Activated T-cell treated with anti-CD3 and anti-CD28 coated beads, Interleukin-2, amount 50 U/mL, for 24 hours (primary cell): ENCODE measurements around the gene NSMCE1.

Experiments used
- DNase-seq: peaks from one replicate; pipeline ENCODE4 v3.0.0-alpha.2; 2020
- H3K27ac Mint-ChIP-seq: 2 replicates; pipeline ENCODE4 v1.8.0; 2020; ENCODE audit warnings: mild to moderate bottlenecking, mixed read lengths
- H3K27me3 Mint-ChIP-seq: 2 replicates; pipeline ENCODE4 v1.8.0; 2020; ENCODE audit warnings: mixed read lengths
- H3K36me3 Mint-ChIP-seq: 2 replicates; pipeline ENCODE4 v1.8.0; 2020; ENCODE audit warnings: low read depth, mixed read lengths
- H3K4me1 Mint-ChIP-seq: 2 replicates; pipeline ENCODE4 v1.8.0; 2020; ENCODE audit warnings: low read depth, mixed read lengths
- H3K4me3 Mint-ChIP-seq: 2 replicates; pipeline ENCODE4 v1.8.0; 2020; ENCODE audit warnings: mild to moderate bottlenecking, moderate library complexity, mixed read lengths
- H3K9me3 Mint-ChIP-seq: 2 replicates; pipeline ENCODE4 v1.8.0; 2020; ENCODE audit warnings: mixed read lengths

NSMCE1 gene

DNA sequence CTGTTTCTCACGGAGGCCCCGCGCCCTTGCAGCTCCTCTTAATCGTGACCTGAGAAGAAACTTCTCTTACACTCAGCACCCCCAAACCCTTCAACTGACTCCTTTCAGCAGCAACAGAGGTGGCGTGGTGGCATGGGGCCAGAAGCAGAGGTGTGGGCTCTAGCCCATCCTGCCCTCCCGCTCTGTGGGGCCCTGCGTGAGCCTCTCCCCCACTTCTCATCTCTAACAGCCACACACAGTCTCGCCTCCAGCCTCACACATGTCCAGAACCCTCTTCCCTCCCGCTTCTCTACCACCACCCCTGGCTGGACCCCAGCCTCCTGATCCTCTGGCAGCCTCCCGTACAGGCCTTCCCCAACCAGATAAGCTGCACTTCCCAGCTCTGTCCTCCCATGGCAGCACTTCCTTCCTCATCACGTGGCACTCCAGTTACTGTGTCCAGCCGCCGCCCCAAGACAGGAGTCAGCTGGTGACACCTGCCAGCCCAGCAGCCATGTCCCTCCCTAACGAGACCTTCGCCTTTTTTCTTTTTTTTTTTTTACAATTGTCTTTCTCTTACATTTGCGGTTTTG is 30.5 kb downstream of the NSMCE1 start:
- no peak for DNase-seq
- H3K27ac Mint-ChIP-seq: peak overlapping the region; percentile 100
- no peaks in the 10 kb centered on the region for H3K27me3 Mint-ChIP-seq
- H3K4me1 Mint-ChIP-seq: peaks cover 93% of the 10 kb centered on the region
- H3K4me3 Mint-ChIP-seq: peak overlapping the region; percentile 71
- peaks cover 60% of the 10 kb centered on the region for H3K36me3 Mint-ChIP-seq
- no peaks in the 10 kb centered on the region for H3K9me3 Mint-ChIP-seq

DNA sequence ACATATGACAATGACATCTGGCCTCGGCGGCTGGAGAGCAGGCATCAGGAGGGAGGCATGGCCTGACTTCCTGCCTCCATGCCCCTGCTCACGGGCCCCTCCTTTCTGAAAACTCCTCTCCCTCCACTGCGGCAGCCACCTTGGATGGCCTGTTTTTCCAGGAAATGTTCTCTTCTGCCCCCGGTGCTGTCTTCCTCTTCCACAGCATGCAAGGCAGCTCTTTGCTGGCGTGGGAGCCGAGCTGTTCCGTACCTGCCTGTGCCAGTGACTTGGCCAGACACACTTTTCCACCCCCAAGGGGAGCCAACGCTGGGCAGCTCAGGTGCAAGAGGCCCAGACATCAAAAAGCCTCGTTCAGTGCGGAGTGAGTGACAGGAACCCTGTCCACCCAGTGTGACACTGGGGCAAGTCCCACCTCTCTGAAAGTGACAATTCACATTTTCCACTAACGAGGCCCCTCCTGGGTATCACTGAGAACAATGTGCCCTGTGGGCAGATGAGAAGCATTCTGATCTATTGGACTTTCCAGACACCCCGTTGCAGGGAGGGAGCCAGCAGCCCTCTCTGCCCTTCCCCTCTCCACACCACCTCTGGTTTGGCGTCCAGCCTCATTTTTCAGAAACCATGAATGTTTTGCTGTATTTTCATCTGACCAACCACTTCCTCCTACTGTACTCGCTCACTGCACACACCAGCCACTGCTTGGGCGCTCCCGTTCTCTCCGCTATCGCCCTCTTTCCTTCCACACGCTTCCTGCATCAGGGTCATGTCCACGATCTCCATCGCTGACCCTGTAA is 31.2 kb downstream of the NSMCE1 start:
- peaks cover 93% of the 10 kb centered on the region for H3K4me1 Mint-ChIP-seq
- H3K27ac Mint-ChIP-seq: peak overlapping the region; percentile 100
- DNase-seq: peak; percentile 86
- H3K9me3 Mint-ChIP-seq: no peaks in the 10 kb centered on the region
- H3K27me3 Mint-ChIP-seq: no peaks in the 10 kb centered on the region
- peaks cover 67% of the 10 kb centered on the region for H3K36me3 Mint-ChIP-seq
- peak overlapping the region; percentile 71 for H3K4me3 Mint-ChIP-seq

DNA sequence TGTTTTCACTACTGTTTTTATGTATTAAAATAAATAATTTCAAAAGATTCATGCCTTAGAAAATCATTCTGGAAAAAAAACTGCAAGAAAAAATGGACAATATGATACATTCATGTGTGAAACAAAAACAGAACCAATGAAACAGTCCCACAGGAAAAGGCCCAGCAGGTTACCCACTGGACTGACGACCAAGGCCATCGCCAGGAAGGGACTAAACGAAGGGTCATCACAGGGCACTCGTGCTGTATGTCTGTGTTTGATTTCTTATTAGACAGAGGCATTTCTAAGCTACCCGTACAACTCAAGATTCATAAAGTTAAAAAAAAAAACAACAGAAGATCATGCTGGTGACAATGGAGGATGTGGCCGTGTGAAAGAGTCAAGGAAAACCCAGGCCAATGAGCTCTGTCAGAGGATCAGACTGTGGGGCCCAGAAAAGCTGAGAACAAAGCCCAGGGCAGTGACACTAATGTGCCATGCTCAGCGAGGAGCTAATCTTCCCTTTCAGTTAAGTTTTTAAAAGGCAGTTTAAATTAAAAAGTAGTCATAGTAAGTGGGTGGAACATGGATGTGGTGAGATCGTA is 31.8 kb downstream of the NSMCE1 start:
- Mint-ChIP-seq H3K27ac (peak overlapping the region; percentile 100), H3K27me3 (no peaks in the 10 kb centered on the region), H3K36me3 (peaks cover 70% of the 10 kb centered on the region), H3K4me3 (peak overlapping the region; percentile 71), H3K9me3 (no peaks in the 10 kb centered on the region), H3K4me1 (peaks cover 93% of the 10 kb centered on the region)
- DNase-seq: no peak

DNA sequence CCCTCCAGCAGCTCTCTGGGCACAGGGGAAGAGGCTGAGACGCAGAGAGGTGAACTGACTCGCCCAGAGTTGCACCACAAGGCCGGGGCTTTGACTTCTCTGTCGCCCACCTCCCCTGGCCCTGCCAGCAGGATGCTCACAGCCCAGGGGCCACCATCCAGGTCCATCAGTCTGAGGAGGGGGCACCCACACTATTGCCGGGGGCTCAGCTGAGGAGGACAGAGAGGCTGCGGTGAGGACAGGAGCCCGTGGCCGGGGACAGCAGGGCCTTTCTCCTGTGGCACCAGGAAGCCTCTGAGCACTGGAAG is 32.7 kb downstream of the NSMCE1 start:
- H3K27ac Mint-ChIP-seq: peak overlapping the region; percentile 100
- H3K4me1 Mint-ChIP-seq: peaks cover 96% of the 10 kb centered on the region
- H3K36me3 Mint-ChIP-seq: peaks cover 72% of the 10 kb centered on the region
- no peaks in the 10 kb centered on the region for H3K27me3 Mint-ChIP-seq
- no peaks in the 10 kb centered on the region for H3K9me3 Mint-ChIP-seq
- peak overlapping the region; percentile 71 for H3K4me3 Mint-ChIP-seq
- peak; percentile 60 for DNase-seq

DNA sequence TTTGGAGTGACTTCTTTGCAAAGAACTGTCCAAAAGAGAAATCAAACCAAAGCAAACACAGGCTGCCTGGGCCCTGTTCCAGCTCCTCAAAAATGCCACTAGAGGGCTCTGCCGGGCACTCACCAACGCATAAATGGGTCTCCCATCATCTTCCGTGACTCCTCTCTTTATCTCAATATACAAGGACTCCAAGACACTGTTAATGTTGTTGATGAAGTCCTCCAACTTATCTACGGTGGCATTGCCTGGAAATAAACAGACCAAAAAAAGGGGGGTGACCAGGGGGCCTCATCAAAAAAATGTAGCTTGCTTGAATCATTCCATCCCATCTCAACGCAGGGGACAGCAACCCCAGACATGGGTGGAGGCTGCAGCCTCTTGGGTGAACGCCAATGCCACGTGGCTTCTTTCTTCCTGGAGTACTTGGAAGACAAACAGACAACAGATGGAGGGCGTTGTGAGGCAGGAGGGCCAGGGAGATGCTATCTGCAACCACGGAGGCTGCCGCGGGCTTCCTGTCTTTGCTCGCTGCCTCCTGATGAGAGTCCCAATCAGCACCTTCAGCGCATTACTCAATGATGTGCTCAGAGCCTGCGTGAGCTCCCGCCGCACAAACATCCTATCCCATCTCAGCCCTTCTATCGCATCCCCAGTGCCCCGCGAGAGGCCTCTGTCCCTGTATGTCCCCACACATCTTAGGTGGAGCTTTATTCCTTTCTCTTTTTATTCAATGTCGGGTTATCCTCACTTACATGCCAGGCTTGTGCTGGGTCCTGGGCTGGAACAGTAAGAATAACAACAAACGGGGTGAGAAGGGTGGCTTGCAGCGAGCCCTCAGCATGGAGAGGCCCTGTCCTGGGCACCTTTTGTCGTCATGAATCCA is 33.3 kb downstream of the NSMCE1 start:
- peak; percentile 79 for DNase-seq
- peaks cover 74% of the 10 kb centered on the region for H3K36me3 Mint-ChIP-seq
- H3K27ac Mint-ChIP-seq: peak overlapping the region; percentile 100
- peak overlapping the region; percentile 71 for H3K4me3 Mint-ChIP-seq
- H3K4me1 Mint-ChIP-seq: peaks cover 98% of the 10 kb centered on the region
- H3K27me3 Mint-ChIP-seq: no peaks in the 10 kb centered on the region
- H3K9me3 Mint-ChIP-seq: no peaks in the 10 kb centered on the region

DNA sequence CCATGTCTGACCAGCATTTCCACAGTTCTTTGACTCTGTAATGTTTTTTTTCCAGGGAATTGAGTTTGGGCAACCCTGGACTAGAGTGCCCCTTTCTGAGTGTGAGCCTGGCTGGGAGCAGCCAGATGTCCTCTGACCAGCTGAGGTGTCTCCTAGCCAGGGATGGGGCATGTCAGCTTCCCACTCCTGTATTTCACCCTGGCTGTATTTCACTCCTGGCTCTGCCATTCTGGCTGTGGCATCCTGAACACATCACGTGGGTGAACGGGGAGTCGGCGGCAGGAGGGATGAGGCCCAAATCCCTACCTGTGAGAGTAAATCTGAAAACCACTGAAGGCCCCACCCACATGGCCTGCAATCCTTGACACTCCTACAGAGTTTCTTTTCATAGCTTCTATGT is 34.0 kb downstream of the NSMCE1 start:
- no peaks in the 10 kb centered on the region for H3K9me3 Mint-ChIP-seq
- H3K4me3 Mint-ChIP-seq: peak overlapping the region; percentile 71
- DNase-seq: no peak
- H3K27ac Mint-ChIP-seq: peak overlapping the region; percentile 100
- no peaks in the 10 kb centered on the region for H3K27me3 Mint-ChIP-seq
- H3K4me1 Mint-ChIP-seq: peaks cover 97% of the 10 kb centered on the region
- H3K36me3 Mint-ChIP-seq: peaks cover 76% of the 10 kb centered on the region

DNA sequence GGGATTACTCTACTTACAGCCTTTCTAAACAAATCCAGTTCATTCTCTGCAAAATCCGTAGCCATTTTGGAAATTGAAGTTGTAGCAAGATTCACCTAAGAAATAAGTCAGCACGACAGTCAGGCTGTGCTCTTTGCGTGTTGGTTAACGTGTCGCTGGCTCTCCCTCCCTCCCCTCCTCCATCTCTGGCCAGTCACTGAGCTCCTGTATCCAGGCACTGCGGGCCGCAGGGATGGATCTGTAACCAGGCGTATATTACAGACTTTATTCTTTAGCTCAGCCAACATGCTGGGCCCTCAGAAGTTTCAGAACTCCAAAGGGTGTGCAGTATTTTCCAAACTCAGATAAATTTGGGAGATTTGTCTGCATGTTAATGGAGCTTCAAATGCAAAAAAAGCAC is 34.4 kb downstream of the NSMCE1 start:
- H3K27me3 Mint-ChIP-seq: no peaks in the 10 kb centered on the region
- H3K27ac Mint-ChIP-seq: peak overlapping the region; percentile 100
- H3K9me3 Mint-ChIP-seq: no peaks in the 10 kb centered on the region
- H3K36me3 Mint-ChIP-seq: peaks cover 78% of the 10 kb centered on the region
- peak overlapping the region; percentile 41 for H3K4me3 Mint-ChIP-seq
- DNase-seq: no peak
- peaks cover 96% of the 10 kb centered on the region for H3K4me1 Mint-ChIP-seq

DNA sequence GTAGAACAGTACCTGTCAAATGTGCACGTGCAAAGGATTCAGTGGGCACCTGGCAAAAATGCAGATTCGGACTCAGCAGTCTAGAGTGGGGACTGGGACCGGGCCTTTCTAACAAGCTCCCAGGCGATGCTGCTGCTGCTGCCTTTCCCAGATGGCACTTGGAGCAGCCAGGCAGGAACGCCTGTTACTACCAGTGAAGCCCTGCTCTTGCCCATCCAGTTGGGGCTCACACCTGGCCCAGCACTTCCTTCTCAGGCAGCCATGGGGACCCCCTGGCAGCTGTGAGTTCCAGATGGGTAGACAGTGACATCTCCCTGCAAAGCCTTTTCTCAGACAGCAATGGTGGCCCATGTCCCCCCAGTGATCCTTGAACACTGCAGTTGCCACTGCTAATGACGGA is 34.8 kb downstream of the NSMCE1 start:
- Mint-ChIP-seq H3K36me3 (peaks cover 80% of the 10 kb centered on the region), H3K9me3 (no peaks in the 10 kb centered on the region)

DNA sequence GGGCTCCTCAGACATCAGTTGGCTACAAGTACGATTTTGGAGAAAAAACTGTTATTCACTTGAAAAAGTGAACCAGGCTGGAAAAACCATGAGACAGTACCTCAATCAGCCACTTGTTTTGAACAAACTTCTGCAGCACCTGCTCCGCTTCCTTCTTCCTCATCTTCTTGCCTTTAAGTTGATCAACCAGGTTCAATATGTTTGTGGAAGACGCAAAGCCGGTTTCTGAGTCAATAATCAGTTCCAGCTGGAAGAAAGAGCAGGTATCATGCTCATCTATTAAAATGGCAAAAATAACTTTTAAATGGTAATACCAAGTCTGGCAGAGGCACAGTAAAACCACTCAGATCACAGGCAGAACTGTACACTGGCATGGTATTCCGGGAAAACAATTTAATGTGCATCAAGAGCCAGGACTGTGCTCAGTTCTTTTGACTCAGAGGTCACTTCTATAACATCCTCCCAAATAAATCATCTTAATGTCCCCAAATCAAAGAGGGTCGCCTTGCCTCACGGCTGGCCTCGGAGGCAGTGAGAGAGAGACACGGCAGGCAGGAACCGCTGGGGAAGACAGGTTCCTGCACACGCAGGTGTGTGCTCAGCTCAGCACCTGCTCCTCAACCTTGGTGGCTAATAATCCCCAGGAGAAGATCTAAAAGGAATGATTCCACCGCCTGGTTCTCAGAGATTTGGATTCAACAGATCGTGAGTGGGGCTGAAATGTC is 35.5 kb downstream of the NSMCE1 start:
- Mint-ChIP-seq H3K4me3 (peak overlapping the region; percentile 69), H3K9me3 (no peaks in the 10 kb centered on the region), H3K36me3 (peaks cover 74% of the 10 kb centered on the region)

More for the DNA sequence above, 34.8 kb downstream of the NSMCE1 start:
- no peak for DNase-seq
- H3K27ac Mint-ChIP-seq: peak overlapping the region; percentile 100
- no peaks in the 10 kb centered on the region for H3K27me3 Mint-ChIP-seq
- peak overlapping the region; percentile 41 for H3K4me3 Mint-ChIP-seq
- H3K4me1 Mint-ChIP-seq: peaks cover 95% of the 10 kb centered on the region

DNA sequence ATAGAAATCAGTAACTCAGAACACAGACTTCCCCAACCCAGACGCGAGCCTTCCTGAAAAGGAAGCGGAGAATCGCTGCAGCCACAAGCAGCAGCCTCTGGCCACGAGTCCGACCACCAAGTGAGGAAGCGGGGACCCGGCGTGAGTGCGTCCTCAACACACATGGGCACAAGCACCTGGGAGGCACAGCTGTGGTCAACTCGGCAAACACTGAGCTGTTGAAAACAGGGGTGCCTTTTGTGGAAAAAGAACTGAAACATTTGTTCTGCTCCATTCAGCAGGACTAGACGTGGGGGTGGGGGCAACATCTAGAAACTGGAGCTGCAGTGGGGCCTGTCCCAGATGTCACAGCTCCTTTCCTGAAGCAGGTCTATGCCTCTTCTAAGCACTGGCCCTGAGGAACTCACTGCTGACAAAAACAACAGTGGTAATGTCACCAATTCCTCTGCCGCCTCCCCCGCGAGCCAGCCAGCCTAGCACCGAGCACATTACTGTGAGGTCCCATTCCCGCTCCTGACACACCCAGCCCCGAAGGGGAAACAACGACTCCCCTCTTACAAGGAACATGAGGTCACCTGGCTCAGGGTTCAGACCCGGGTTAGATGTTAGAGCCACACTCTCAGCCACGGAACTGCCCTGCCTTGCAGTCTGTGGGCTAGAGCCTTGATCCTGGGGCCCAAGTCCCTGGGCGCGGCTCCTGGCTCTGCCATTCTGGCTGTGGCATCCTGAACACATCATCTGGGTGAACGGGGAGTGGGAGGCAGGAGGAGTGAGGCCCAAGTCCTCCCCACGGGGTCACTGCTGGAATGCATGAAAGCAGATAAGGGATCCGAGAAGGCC is 36.3 kb downstream of the NSMCE1 start:
- Mint-ChIP-seq H3K9me3 (no peaks in the 10 kb centered on the region), H3K4me3 (peak overlapping the region; percentile 69), H3K27me3 (no peaks in the 10 kb centered on the region), H3K4me1 (peaks cover 82% of the 10 kb centered on the region), H3K27ac (peak overlapping the region; percentile 100), H3K36me3 (peaks cover 79% of the 10 kb centered on the region)
- peak; percentile 68 for DNase-seq

More for the DNA sequence above, 35.5 kb downstream of the NSMCE1 start:
- Mint-ChIP-seq H3K27me3 (no peaks in the 10 kb centered on the region), H3K27ac (peak overlapping the region; percentile 100), H3K4me1 (peaks cover 88% of the 10 kb centered on the region)
- DNase-seq: no peak

DNA sequence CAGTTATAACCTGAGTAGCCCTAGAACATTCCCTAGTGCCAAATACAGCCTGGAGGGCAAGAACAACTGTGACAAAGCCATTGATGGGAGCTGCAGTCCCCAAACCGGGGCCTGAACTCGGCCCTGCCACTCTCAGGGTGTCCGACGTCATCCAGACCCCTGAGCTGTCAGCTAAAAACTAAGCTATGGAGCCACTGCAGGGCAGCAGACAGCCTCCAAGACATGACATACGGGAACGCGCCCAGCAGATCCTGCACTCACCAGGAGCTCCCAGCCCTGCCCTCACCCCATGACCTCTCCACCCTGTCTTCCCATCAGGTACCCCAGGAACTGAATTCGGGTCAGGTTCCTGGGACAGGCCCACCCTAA is 36.9 kb downstream of the NSMCE1 start:
- H3K4me1 Mint-ChIP-seq: peaks cover 82% of the 10 kb centered on the region
- DNase-seq: no peak
- H3K27me3 Mint-ChIP-seq: no peaks in the 10 kb centered on the region
- peaks cover 83% of the 10 kb centered on the region for H3K36me3 Mint-ChIP-seq
- peak overlapping the region; percentile 69 for H3K4me3 Mint-ChIP-seq
- H3K9me3 Mint-ChIP-seq: no peaks in the 10 kb centered on the region
- H3K27ac Mint-ChIP-seq: peak overlapping the region; percentile 100

DNA sequence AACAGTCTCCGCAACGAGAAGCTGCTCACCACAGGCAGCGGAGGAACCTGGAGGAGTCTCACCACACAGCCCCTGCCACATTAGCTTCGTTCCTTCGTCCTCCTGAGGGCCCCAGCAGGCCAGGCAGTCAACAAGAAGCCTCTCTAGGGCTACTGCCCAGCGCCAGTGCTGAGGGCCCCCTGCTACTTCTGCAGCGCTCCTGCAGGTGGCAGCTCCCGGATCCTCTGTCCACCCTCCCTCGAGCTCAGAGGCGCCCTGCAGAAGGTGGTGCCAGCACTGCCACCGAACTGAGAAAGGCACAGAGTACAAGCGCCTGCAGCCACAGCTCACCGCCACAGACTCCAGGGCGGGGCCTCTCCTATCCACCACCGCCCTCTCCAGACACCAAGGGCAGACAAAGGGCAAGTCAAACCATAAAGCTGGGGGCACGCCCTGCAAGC is 38.0 kb downstream of the NSMCE1 start:
- Mint-ChIP-seq H3K36me3 (peaks cover 88% of the 10 kb centered on the region), H3K4me3 (peak overlapping the region; percentile 59), H3K27ac (peak overlapping the region; percentile 100), H3K27me3 (no peaks in the 10 kb centered on the region), H3K4me1 (peaks cover 82% of the 10 kb centered on the region), H3K9me3 (no peaks in the 10 kb centered on the region)
- peak; percentile 77 for DNase-seq

DNA sequence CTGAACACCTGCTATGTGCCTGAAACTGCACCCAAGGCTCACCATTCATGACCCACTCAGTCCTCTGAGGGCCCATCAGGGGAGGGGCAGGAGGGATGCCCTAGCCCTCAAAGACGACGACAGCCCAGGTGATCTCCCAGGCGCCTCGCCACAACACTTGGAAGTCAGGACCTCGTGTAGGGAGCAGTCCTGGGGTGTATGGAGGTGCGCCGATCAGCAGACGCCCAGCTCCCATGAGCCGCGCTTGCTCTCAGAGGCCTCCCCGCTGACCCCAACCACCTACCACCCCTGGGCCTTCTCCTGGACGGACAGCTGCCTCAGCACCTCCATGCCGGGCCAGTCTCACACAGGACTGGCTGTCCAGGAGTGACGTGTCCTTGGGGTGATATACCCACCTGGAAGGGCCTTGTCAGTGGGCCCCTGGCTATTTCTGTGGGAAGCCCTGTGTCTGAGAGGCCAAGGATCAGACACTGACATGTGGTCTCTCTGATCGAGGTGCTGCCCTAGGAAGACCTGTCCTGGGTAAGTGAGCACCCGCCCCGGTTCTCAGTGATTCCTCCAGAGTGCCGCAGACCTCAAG is 38.6 kb downstream of the NSMCE1 start:
- Mint-ChIP-seq H3K4me3 (no peak overlapping the region), H3K36me3 (peaks cover 90% of the 10 kb centered on the region), H3K27me3 (no peaks in the 10 kb centered on the region), H3K27ac (peak overlapping the region; percentile 100), H3K4me1 (peaks cover 77% of the 10 kb centered on the region), H3K9me3 (no peaks in the 10 kb centered on the region)
- DNase-seq: no peak
